GM18526 (cell line): ENCODE data around the gene ANGPTL2.

ENCODE experiments used
- POLR2A ChIP-seq: IDR thresholded peaks from 3 replicates; pipeline ENCODE4 v1.6.1; 2011; ENCODE audit not compliant: insufficient read length; ENCODE audit errors: extremely low read depth

Gene ANGPTL2

DNA sequence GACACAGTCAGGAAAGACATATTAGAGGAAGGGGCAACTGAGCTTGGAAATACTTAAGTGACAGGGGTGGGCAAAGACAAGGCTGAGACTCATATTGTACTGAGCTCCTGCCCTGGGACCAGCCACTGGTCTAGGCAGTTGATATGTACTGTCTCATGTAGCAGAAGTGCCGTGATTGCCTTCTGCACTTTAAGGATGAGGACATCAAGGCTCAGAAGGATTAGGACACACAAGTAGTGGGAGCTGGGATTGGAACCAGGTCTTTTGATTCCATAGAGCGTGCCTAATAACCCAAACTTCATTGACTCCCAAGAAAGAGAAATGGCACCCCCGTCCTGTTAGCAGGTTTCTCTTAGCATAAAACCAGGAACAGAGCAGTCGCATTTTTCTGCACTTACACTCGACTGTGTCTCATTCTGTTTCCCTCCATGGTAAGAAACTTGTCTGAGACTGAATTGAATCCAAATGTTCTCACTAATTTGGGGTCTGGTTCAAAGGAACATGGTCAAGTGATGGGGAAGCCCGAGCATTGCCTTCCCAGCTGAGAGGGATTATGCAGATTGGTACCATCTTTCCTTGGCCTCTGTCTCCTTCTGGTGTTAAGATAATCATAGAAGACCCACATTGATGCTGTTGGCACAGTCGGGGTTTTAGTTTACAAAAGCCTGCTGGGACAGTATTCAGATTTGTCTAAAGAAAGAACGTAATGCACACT is 70.4 kb downstream of the ANGPTL2 start:
- TF ChIP-seq POLR2A: no peak

GRCh38 chr9:127050591-127051001 is 71.8 kb downstream of the ANGPTL2 start:
- no peak for TF ChIP-seq POLR2A

- no peak for TF ChIP-seq POLR2A
Observed at GRCh38 chr9:127050152-127050551, 72.3 kb downstream of the ANGPTL2 start.

DNA sequence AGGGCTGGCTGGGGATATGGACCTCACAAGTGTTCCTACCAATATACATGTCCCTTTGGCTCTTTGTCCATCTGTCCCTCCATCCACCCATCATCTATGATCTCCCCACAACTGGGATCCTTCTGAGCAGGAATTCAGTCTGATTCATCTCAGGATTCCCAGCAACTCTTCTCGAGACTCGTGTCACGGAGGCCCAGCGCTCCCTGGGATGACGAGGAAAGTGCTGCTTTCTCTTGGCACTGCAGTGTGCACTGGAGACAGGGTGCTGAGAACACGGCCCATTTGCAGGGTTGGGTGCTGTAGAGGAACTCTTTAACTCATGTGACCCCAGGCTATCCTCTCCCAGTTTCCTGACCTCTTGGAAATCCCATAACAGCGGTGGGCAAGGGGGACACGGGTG is 72.9 kb downstream of the ANGPTL2 start:
- TF ChIP-seq POLR2A: no peak

DNA sequence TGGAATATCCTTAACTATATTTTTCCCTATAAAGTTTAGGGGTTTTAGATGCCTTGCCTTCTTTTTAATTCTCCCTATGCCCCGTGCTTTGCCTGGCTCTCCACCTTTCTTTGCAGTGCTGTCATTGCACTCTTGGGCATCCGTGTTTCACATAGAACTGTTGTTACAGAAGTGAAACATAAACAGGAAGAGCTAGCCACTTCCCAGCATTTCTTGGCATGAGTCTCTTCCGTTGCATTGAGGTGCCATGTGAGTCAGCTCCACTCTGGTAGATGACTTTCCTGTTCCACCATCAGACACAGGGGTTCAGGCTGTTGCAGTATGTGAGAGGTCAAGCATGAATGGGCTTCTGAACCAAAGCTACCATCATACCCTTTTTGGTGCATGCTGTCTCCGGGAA is 73.4 kb downstream of the ANGPTL2 start:
- TF ChIP-seq POLR2A: no peak

GRCh38 chr9:127047971-127048370 is 74.5 kb downstream of the ANGPTL2 start:
- no peak for TF ChIP-seq POLR2A

- no peak for TF ChIP-seq POLR2A
Observed at GRCh38 chr9:127045148-127045547, 77.3 kb downstream of the ANGPTL2 start.

GRCh38 chr9:127039492-127039891 is 82.9 kb downstream of the ANGPTL2 start:
- TF ChIP-seq POLR2A: no peak

DNA sequence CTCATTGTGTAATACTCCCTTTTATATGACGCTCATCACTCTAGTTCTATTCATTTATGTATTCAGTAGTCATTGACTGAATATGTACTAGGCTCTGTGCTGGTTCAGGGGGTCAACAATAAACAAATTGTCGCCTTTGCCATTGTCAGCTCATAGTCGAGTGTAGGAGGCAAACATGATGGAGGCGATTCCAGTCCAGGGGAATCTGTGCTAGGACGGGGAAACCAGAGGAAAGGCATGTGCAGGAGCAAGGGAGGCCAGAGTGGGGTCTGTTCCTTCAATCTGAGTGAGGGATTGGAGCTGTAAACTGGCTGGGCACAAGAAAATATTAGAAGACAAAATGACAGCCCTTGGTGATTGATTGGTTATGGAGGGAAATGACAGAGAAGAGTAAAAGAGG is 83.9 kb downstream of the ANGPTL2 start:
- TF ChIP-seq POLR2A: no peak
